B cell (primary cell): ENCODE measurements around the gene NCAM1. TPM values are rescaled to one million over a fixed set of nuclear protein-coding genes. Genes with fewer than 3 reads are reported as not detected.

Experiments
- ATAC-seq: fragments of 200-7000 bp; cut with Tn5 transposase; one replicate; pipeline ENCODE4 v1.10.0; 2021; ENCODE audit warnings: low read depth, mild to moderate bottlenecking, moderate number of reproducible peaks, moderate library complexity
- CTCF ChIA-PET: fragments of 350-600 bp; sonication (Branson Sonifier 250); formaldehyde crosslinking; loops from one replicate; lab custom pipeline; 2021; ENCODE audit warnings: antibody characterized with exemption, inconsistent platforms; lab: Charles Lee
- POLR2A ChIA-PET: fragments of 350-600 bp; sonication (Branson Sonifier 250); formaldehyde crosslinking; loops from one replicate; lab custom pipeline; 2021; ENCODE audit warnings: antibody characterized with exemption; lab: Charles Lee
- DNase-seq: peaks from one replicate; pipeline ENCODE4 v3.0.0; 2013
- H2AFZ ChIP-seq: 2 replicates; pipeline ENCODE4 v1.6.1; 2012; ENCODE audit warnings: mild to moderate bottlenecking, low read depth, low read length; ENCODE audit not compliant: insufficient read depth, poor library complexity, severe bottlenecking
- H3K27ac ChIP-seq, 2 donors: 1 replicate in 1 of 2; 2 replicates in 1 of 2; pipeline ENCODE4 v1.5.1; 2012 to 2013; ENCODE audit warnings: low read length in 2 of 2, mild to moderate bottlenecking in 2 of 2, moderate library complexity in 1 of 2
- H3K27me3 ChIP-seq, 4 experiments: fragments of 200-600 bp in 1 of 4; sonication (generic) in 1 of 4; replicated peaks in 1 of 4; 1 replicate in 2 of 4; 2 replicates in 2 of 4; pipeline versions ENCODE4 v1.6.1 to v1.7.0; 2013 to 2016; ENCODE audit warnings: low read length in 3 of 4, mild to moderate bottlenecking in 2 of 4, mixed read lengths in 1 of 4, moderate library complexity in 1 of 4; ENCODE audit not compliant: insufficient read depth in 4 of 4, control insufficient read depth in 3 of 4; ENCODE audit errors: control extremely low read depth in 1 of 4
- H3K36me3 ChIP-seq, 2 experiments: replicated peaks in 1 of 2; 1 replicate in 1 of 2; 2 replicates in 1 of 2; pipeline versions ENCODE4 v1.6.1 to v1.7.1; 2013; ENCODE audit warnings: low read length in 1 of 2; ENCODE audit not compliant: insufficient read depth in 2 of 2, control insufficient read depth in 1 of 2; ENCODE audit errors: control extremely low read depth in 1 of 2, extremely low read depth in 1 of 2
- H3K4me1 ChIP-seq, 2 donors: fragments of 200-600 bp in 1 of 2; sonication (generic) in 1 of 2; 1 replicate in 1 of 2; 2 replicates in 1 of 2; pipeline versions ENCODE4 v1.5.1 to v1.6.1; 2013 to 2017; ENCODE audit warnings: low read length in 2 of 2; ENCODE audit not compliant: control insufficient read depth in 2 of 2, insufficient read depth in 2 of 2
- H3K4me2 ChIP-seq: replicated peaks from 2 replicates; pipeline ENCODE3; 2012; ENCODE audit warnings: mild to moderate bottlenecking, low read depth, low read length; ENCODE audit not compliant: poor library complexity, severe bottlenecking
- H3K4me3 ChIP-seq, 5 experiments: fragments of 200-600 bp in 1 of 5; sonication (generic) in 1 of 5; 1 replicate in 3 of 5; 2 replicates in 2 of 5; pipeline versions ENCODE4 v1.5.1 to v1.7.0; 2011 to 2016; ENCODE audit warnings: low read length in 4 of 5, mild to moderate bottlenecking in 4 of 5, low read depth in 2 of 5, control low read depth in 1 of 5, moderate library complexity in 1 of 5; ENCODE audit not compliant: insufficient read depth in 1 of 5; ENCODE audit errors: control extremely low read depth in 1 of 5, extremely low read depth in 1 of 5
- H3K79me2 ChIP-seq: fragments of 200-600 bp; sonication (generic); one replicate; pipeline ENCODE4 v1.6.0; 2016; ENCODE audit warnings: low read length; ENCODE audit not compliant: control insufficient read depth, insufficient read depth
- H3K9ac ChIP-seq: fragments of 200-600 bp; sonication (generic); 2 replicates; pipeline ENCODE4 v1.6.1; 2017; ENCODE audit warnings: mild to moderate bottlenecking, low read length, moderate library complexity
- H3K9me3 ChIP-seq, 3 donors: one replicate each; pipeline versions ENCODE4 v1.6.1 to v1.7.1; 2013; ENCODE audit warnings: low read length in 2 of 3; ENCODE audit not compliant: control insufficient read depth in 2 of 3, insufficient read depth in 1 of 3; ENCODE audit errors: control extremely low read depth in 1 of 3
- H4K20me1 ChIP-seq: 2 replicates; pipeline ENCODE4 v1.6.0; 2012; ENCODE audit warnings: mild to moderate bottlenecking, low read length; ENCODE audit not compliant: insufficient read depth, control insufficient read depth, poor library complexity, severe bottlenecking
- H3K27ac Mint-ChIP-seq: one replicate; pipeline ENCODE4 v1.8.0; 2021; ENCODE audit warnings: mixed read lengths
- H3K27me3 Mint-ChIP-seq: one replicate; pipeline ENCODE4 v1.8.0; 2021; ENCODE audit warnings: mixed read lengths
- H3K4me1 Mint-ChIP-seq: one replicate; pipeline ENCODE4 v1.8.0; 2021; ENCODE audit warnings: mixed read lengths
- H3K4me3 Mint-ChIP-seq: one replicate; pipeline ENCODE4 v1.8.0; 2021; ENCODE audit warnings: mixed read lengths
- H3K9me3 Mint-ChIP-seq: one replicate; pipeline ENCODE4 v1.8.0; 2022; ENCODE audit warnings: mixed read lengths; ENCODE audit not compliant: insufficient read depth
- CTCF ChIP-seq: fragments of 200-600 bp; IDR thresholded peaks from one replicate; pipeline ENCODE4 v1.8.0; 2022; ENCODE audit warnings: antibody characterized with exemption, mild to moderate bottlenecking
- EZH2 ChIP-seq: IDR thresholded peaks from 2 replicates; pipeline ENCODE4 v1.6.1; 2012; ENCODE audit warnings: borderline replicate concordance, low read depth, mild to moderate bottlenecking, moderate library complexity, low read length; ENCODE audit not compliant: insufficient read depth, poor library complexity, severe bottlenecking
- WGBS: methylation state at CpG from one replicate; pipeline ENCODE4 v1.1.5; 2013; ENCODE audit warnings: missing lambda C conversion rate; ENCODE audit not compliant: insufficient coverage; 5-methylcytosine and 5-hydroxymethylcytosine counted together
- intact Hi-C: fragments of 100-400 bp; cut with micrococcal nuclease; formaldehyde crosslinking; loops from one replicate; pipeline ENCODE4 v1.10.0; 2022
- polyA plus RNA-seq: library from polyadenylated mRNA; depleted of rRNA; stranded (reverse); fragments of >200 nt; gene quantifications from 2 replicates; pipeline ENCODE4 v1.2.3, GENCODE V29; 2012
- total RNA-seq, 2 donors: library from RNA; stranded (reverse); fragments of 120-200 nt in 1 of 2; gene quantifications; 1 replicate in 1 of 2; 2 replicates in 1 of 2; pipeline versions ENCODE4 v1.2.3 to v1.2.4, GENCODE V29; 2013 to 2022

Gene NCAM1
- total and polyA plus RNA-seq, 2 donors (not counting 1 experiment from before 2014, with no cell fraction given), result 0.37 TPM; not detected in 1

- intact Hi-C loops, result no loop called here
- CTCF ChIA-PET, result no interaction called here
- peaks cover 51% of the 10 kb centered on the region for H3K27me3 Mint-ChIP-seq
- WGBS, result 93% methylated on average over 3 of the region's 5 CpGs
- no peak overlapping the region for H3K27ac Mint-ChIP-seq
- peaks cover 0 to 9% (median 2%) of the 10 kb centered on the region in 4 experiments for H3K27me3 ChIP-seq
- no peak for TF ChIP-seq CTCF
- no peak for TF ChIP-seq EZH2
- H2AFZ ChIP-seq, result no peak overlapping the region
- no peak overlapping the region for H3K4me3 Mint-ChIP-seq
- ATAC-seq (no peak), DNase-seq (no peak)
- peaks cover 4% of the 10 kb centered on the region for H3K4me1 Mint-ChIP-seq
- H3K27ac ChIP-seq, result no peak overlapping the region
- no peak overlapping the region for H3K4me2 ChIP-seq
- H3K9me3 ChIP-seq, result no peaks in the 10 kb centered on the region
- H4K20me1 ChIP-seq, result no peaks in the 10 kb centered on the region
- H3K79me2 ChIP-seq, result no peaks in the 10 kb centered on the region
- H3K4me3 ChIP-seq, result no peak overlapping the region
- peaks cover 0 to 6% of the 10 kb centered on the region in 2 donors for H3K4me1 ChIP-seq
- POLR2A ChIA-PET, result no interaction called here
- no peaks in the 10 kb centered on the region for H3K36me3 ChIP-seq
- no peaks in the 10 kb centered on the region for H3K9me3 Mint-ChIP-seq
- no peak overlapping the region for H3K9ac ChIP-seq
Measured at GRCh38 chr11:113243696-113244095, 282.5 kb downstream of the NCAM1 start.

GRCh38 chr11:113245216-113245615 lies 284.0 kb downstream of the NCAM1 start:
- H3K9me3 Mint-ChIP-seq, result no peaks in the 10 kb centered on the region
- Histone ChIP-seq H3K79me2 (no peaks in the 10 kb centered on the region), H2AFZ (no peak overlapping the region), H3K4me1 (peaks cover 0 to 6% of the 10 kb centered on the region in 2 donors), H4K20me1 (no peaks in the 10 kb centered on the region), H3K9ac (no peak overlapping the region), H3K4me2 (no peak overlapping the region), H3K4me3 (no peak overlapping the region), H3K9me3 (no peaks in the 10 kb centered on the region), H3K27me3 (peaks cover 0 to 15% (median 2%) of the 10 kb centered on the region in 4 experiments), H3K36me3 (no peaks in the 10 kb centered on the region), H3K27ac (no peak overlapping the region)
- peaks cover 51% of the 10 kb centered on the region for H3K27me3 Mint-ChIP-seq
- intact Hi-C loops, result no loop called here
- TF ChIP-seq CTCF (no peak), EZH2 (no peak)
- no peak overlapping the region for H3K27ac Mint-ChIP-seq
- ATAC-seq, result no peak
- POLR2A ChIA-PET, result no interaction called here
- peaks cover 4% of the 10 kb centered on the region for H3K4me1 Mint-ChIP-seq
- DNase-seq, result no peak
- H3K4me3 Mint-ChIP-seq, result no peak overlapping the region
- CTCF ChIA-PET, result no interaction called here
- 81% methylated on average over 5 of the region's 7 CpGs for whole genome bisulfite sequencing
